Epidermal melanocyte (primary cell): Measurements from ENCODE around the gene WDR7.

Experiments used
- DNase-seq: peaks from one replicate; pipeline ENCODE4 v3.0.0; 2011; ENCODE audit warnings: low spot score; ENCODE audit not compliant: insufficient read length

The WDR7 gene

GRCh38 chr18:56650944-56651770 is at the start of gene WDR7:
Gene WDR7 (plus strand): TSS chr18:56651359. CDS start chr18:56672516, 21,157 bp downstream.
- DNase-seq = peak; percentile 56

- DNase-seq = no peak
Measured at GRCh38 chr18:56606618-56607017, 44.5 kb upstream of the WDR7 start.

- no peak for DNase-seq
Measured at GRCh38 chr18:56615738-56616520, 35.2 kb upstream of the WDR7 start.

- DNase-seq = no peak
Measured at GRCh38 chr18:56627991-56628390, 23.2 kb upstream of the WDR7 start.

GRCh38 chr18:56632070-56633022 is 18.8 kb upstream of the WDR7 start:
- no peak for DNase-seq

- DNase-seq = no peak
Measured at GRCh38 chr18:56635007-56635406, 16.2 kb upstream of the WDR7 start.

- DNase-seq = no peak
Measured at GRCh38 chr18:56637176-56637575, 14.0 kb upstream of the WDR7 start.

GRCh38 chr18:56637711-56638231 is 13.4 kb upstream of the WDR7 start:
- DNase-seq = no peak

GRCh38 chr18:56638232-56639103 is 12.7 kb upstream of the WDR7 start, which contains the start of gene TXNL1:
Gene TXNL1 (minus strand): TSS chr18:56638592. CDS start chr18:56638440, 152 bp downstream.
- peak; percentile 74 for DNase-seq

- DNase-seq = no peak
Measured at GRCh38 chr18:56639104-56639381, 12.1 kb upstream of the WDR7 start.

GRCh38 chr18:56639571-56639970 is 11.6 kb upstream of the WDR7 start:
- no peak for DNase-seq

- no peak for DNase-seq
Measured at GRCh38 chr18:56641714-56642337, 9.3 kb upstream of the WDR7 start.

- no peak for DNase-seq
Measured at GRCh38 chr18:56643381-56643780, 7.8 kb upstream of the WDR7 start.

- DNase-seq = no peak
Measured at GRCh38 chr18:56645415-56646016, 5.6 kb upstream of the WDR7 start.

GRCh38 chr18:56647071-56647470 is 4.1 kb upstream of the WDR7 start:
- no peak for DNase-seq

- DNase-seq = no peak
Measured at GRCh38 chr18:56647951-56648893, 2.9 kb upstream of the WDR7 start.

- DNase-seq = no peak
Measured at GRCh38 chr18:56649996-56650395, 1.2 kb upstream of the WDR7 start.

- DNase-seq = no peak
Measured at GRCh38 chr18:56651771-56652092, 573 bp downstream of the WDR7 start.
